ENCODE data around the gene GGNBP2. TPM values are rescaled to one million over a fixed set of nuclear protein-coding genes. Genes with fewer than 3 reads are reported as not detected.

The GGNBP2 gene
- polyA plus RNA-seq, 3 donors, result 22.3 to 89.5 (median 31.5) TPM

- Histone ChIP-seq H3K4me1 (ENCODE audit: control insufficient read depth in 1 of 2, insufficient read depth in 2 of 2, low read length in 2 of 2) (no peaks in the 10 kb centered on the region), H3K9ac (ENCODE audit: insufficient read depth, low read length, poor library complexity, severe bottlenecking) (no peak overlapping the region), H3K79me2 (ENCODE audit: insufficient read depth, low read length) (peaks cover 91% of the 10 kb centered on the region), H3K4me2 (replicated peaks; ENCODE audit: extremely low read depth, low read length, poor library complexity, severe bottlenecking) (no peak overlapping the region), H3K27ac (ENCODE audit: low read depth in 1 of 2, low read length in 2 of 2) (no peak overlapping the region), H4K20me1 (ENCODE audit: insufficient read depth, low read length) (peaks cover 100% of the 10 kb centered on the region), H3K4me3 (replicated peaks in 1 of 3; ENCODE audit: low read depth in 2 of 3, low read length in 3 of 3) (no peak overlapping the region), H3K27me3 (ENCODE audit: control insufficient read depth in 2 of 2, insufficient read depth in 2 of 2, low read length in 2 of 2) (no peaks in the 10 kb centered on the region), H3K36me3 (replicated peaks in 1 of 2; ENCODE audit: control insufficient read depth in 1 of 2, insufficient read depth in 2 of 2, low read length in 2 of 2) (peaks cover 87 to 97% of the 10 kb centered on the region in 2 donors), H2AFZ (ENCODE audit: insufficient read depth, low read depth, low read length, poor library complexity, severe bottlenecking) (no peak overlapping the region), H3K9me3 (replicated peaks in 1 of 2; ENCODE audit: control insufficient read depth in 1 of 2, insufficient read depth in 1 of 2, low read length in 2 of 2) (no peaks in the 10 kb centered on the region)
- no peaks in the 10 kb centered on the region for H3K4me1 Mint-ChIP-seq
- no peak for DNase-seq
- peaks cover 77 to 97% of the 10 kb centered on the region in 2 donors for H3K36me3 Mint-ChIP-seq
- H3K4me3 Mint-ChIP-seq, result no peak overlapping the region
- no peak overlapping the region for H3K27ac Mint-ChIP-seq
- intact Hi-C loops (cut with micrococcal nuclease), result no loop called here
- no peaks in the 10 kb centered on the region for H3K27me3 Mint-ChIP-seq (ENCODE audit: low read depth in 3 of 3)
- no peaks in the 10 kb centered on the region for H3K9me3 Mint-ChIP-seq
- 100% methylated on average over 3 of the region's 4 CpGs for WGBS (ENCODE audit: insufficient coverage)
- no peak for TF ChIP-seq CTCF (IDR thresholded peaks at IDR 0.05)
These were observed 21.4 kb downstream of the GGNBP2 start for GRCh38 chr17:36566081-36566480.

GRCh38 chr17:36575028-36575427 lies 30.3 kb downstream of the GGNBP2 start:
- no peak overlapping the region for H2AFZ ChIP-seq (ENCODE audit: insufficient read depth, low read depth, low read length, poor library complexity, severe bottlenecking)
- peaks cover 68 to 90% of the 10 kb centered on the region in 2 donors for H3K36me3 ChIP-seq (replicated peaks in 1 of 2; ENCODE audit: control insufficient read depth in 1 of 2, insufficient read depth in 2 of 2, low read length in 2 of 2)
- H3K27ac Mint-ChIP-seq, result no peak overlapping the region
- intact Hi-C loops (cut with micrococcal nuclease), result no loop called here
- TF ChIP-seq CTCF (IDR thresholded peaks at IDR 0.05), result no peak
- H3K9me3 ChIP-seq (replicated peaks in 1 of 2; ENCODE audit: control insufficient read depth in 1 of 2, insufficient read depth in 1 of 2, low read length in 2 of 2), result no peaks in the 10 kb centered on the region
- H3K27me3 ChIP-seq (ENCODE audit: control insufficient read depth in 2 of 2, insufficient read depth in 2 of 2, low read length in 2 of 2), result no peaks in the 10 kb centered on the region
- H3K4me1 ChIP-seq (ENCODE audit: control insufficient read depth in 1 of 2, insufficient read depth in 2 of 2, low read length in 2 of 2), result no peaks in the 10 kb centered on the region
- no peaks in the 10 kb centered on the region for H3K27me3 Mint-ChIP-seq (ENCODE audit: low read depth in 3 of 3)
- H3K4me1 Mint-ChIP-seq, result no peaks in the 10 kb centered on the region
- WGBS (ENCODE audit: insufficient coverage), result 97% methylated on average over 8 of the region's 12 CpGs
- no peak overlapping the region for H3K4me2 ChIP-seq (replicated peaks; ENCODE audit: extremely low read depth, low read length, poor library complexity, severe bottlenecking)
- H3K4me3 ChIP-seq (replicated peaks in 1 of 3; ENCODE audit: low read depth in 2 of 3, low read length in 3 of 3), result no peak overlapping the region
- no peak overlapping the region for H3K27ac ChIP-seq (ENCODE audit: low read depth in 1 of 2, low read length in 2 of 2)
- peaks cover 64 to 88% of the 10 kb centered on the region in 2 donors for H3K36me3 Mint-ChIP-seq
- no peak overlapping the region for H3K9ac ChIP-seq (ENCODE audit: insufficient read depth, low read length, poor library complexity, severe bottlenecking)
- H3K4me3 Mint-ChIP-seq, result no peak overlapping the region
- DNase-seq, result no peak
- H4K20me1 ChIP-seq (ENCODE audit: insufficient read depth, low read length), result peaks cover 93% of the 10 kb centered on the region
- peaks cover 84% of the 10 kb centered on the region for H3K79me2 ChIP-seq (ENCODE audit: insufficient read depth, low read length)
- H3K9me3 Mint-ChIP-seq, result no peaks in the 10 kb centered on the region

All from CD14-positive monocyte (primary cell).